ENCODE results near the gene THRSP.

The THRSP gene

GRCh38 chr11:78097666-78098385, 34.2 kb downstream of the THRSP start:
- no peak for DNase-seq (ENCODE audit: low spot score)

GRCh38 chr11:78099666-78100065, 36.0 kb downstream of the THRSP start:
- no peak for DNase-seq (ENCODE audit: low spot score)

GRCh38 chr11:78100261-78100660, 36.6 kb downstream of the THRSP start:
- no peak for DNase-seq (ENCODE audit: low spot score)

- no peak for DNase-seq (ENCODE audit: low spot score)
Observed at GRCh38 chr11:78100676-78101472, 37.2 kb downstream of the THRSP start.

- no peak for DNase-seq (ENCODE audit: low spot score)
Observed at GRCh38 chr11:78109081-78110015, 45.7 kb downstream of the THRSP start.

GRCh38 chr11:78110351-78110750, 46.7 kb downstream of the THRSP start:
- DNase-seq (ENCODE audit: low spot score): no peak

GRCh38 chr11:78110830-78111229, 47.2 kb downstream of the THRSP start:
- no peak for DNase-seq (ENCODE audit: low spot score)

GRCh38 chr11:78111298-78111697, 47.6 kb downstream of the THRSP start:
- DNase-seq (ENCODE audit: low spot score): no peak

- no peak for DNase-seq (ENCODE audit: low spot score)
Observed at GRCh38 chr11:78112582-78113275, 49.1 kb downstream of the THRSP start.
